ENCODE measurements around the gene DNAJC15. TPM values are rescaled to one million over a fixed set of nuclear protein-coding genes. Genes with fewer than 3 reads are reported as not detected.
"Not testable (repeated sequence)": the region's sequence is repeated elsewhere in the genome, so short reads cannot be mapped to it uniquely, and the experiment has no call there.

The DNAJC15 gene
- total RNA-seq, 1 donor from 2014 or later, result 30.1 TPM

DNA sequence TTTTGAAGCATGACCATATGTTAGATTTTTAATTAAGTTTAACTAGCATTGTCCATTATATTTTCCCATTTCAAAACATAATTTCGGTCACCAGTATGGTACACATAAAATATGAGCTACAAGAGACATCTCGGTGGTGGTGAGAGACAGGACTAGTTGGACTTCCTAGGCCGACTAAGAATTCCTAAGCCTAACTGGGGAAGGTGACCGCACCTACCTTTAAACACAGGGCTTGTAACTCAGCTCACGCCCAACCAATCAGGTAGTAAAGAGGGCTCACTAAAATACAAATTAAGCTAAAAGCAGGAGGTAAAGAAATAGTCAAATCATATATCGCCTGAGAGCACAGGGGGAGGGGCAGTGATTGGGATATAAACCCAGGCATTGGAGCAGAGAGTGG is 22.9 kb downstream of the DNAJC15 start:
- DNase-seq, result no peak
- Histone ChIP-seq H3K36me3 (peaks cover 5% of the 10 kb centered on the region), H3K4me3 (no peak overlapping the region), H3K4me1 (peaks cover 55% of the 10 kb centered on the region), H3K27ac (replicated peaks) (no peak overlapping the region), H3K9me3 (replicated peaks) (no peaks in the 10 kb centered on the region), H3K27me3 (ENCODE audit: low read depth) (no peaks in the 10 kb centered on the region)
- intact Hi-C loops (cut with micrococcal nuclease), result no loop called here
- no peak for TF ChIP-seq CTCF (IDR thresholded peaks at IDR 0.05; ENCODE audit: borderline replicate concordance)

- H3K27me3 ChIP-seq (ENCODE audit: low read depth), result no peaks in the 10 kb centered on the region
- no peak for DNase-seq
- H3K4me3 ChIP-seq, result peak overlapping the region; percentile 59
- H3K4me1 ChIP-seq, result peaks cover 60% of the 10 kb centered on the region
- TF ChIP-seq CTCF (IDR thresholded peaks at IDR 0.05; ENCODE audit: borderline replicate concordance), result no peak
- intact Hi-C loops (cut with micrococcal nuclease), result no loop called here
- H3K36me3 ChIP-seq, result no peaks in the 10 kb centered on the region
- H3K27ac ChIP-seq (replicated peaks), result peak overlapping the region; percentile 83
- H3K9me3 ChIP-seq (replicated peaks), result peaks cover 11% of the 10 kb centered on the region
These were observed 31.7 kb downstream of the DNAJC15 start for GRCh38 chr13:43054803-43055802.

DNA sequence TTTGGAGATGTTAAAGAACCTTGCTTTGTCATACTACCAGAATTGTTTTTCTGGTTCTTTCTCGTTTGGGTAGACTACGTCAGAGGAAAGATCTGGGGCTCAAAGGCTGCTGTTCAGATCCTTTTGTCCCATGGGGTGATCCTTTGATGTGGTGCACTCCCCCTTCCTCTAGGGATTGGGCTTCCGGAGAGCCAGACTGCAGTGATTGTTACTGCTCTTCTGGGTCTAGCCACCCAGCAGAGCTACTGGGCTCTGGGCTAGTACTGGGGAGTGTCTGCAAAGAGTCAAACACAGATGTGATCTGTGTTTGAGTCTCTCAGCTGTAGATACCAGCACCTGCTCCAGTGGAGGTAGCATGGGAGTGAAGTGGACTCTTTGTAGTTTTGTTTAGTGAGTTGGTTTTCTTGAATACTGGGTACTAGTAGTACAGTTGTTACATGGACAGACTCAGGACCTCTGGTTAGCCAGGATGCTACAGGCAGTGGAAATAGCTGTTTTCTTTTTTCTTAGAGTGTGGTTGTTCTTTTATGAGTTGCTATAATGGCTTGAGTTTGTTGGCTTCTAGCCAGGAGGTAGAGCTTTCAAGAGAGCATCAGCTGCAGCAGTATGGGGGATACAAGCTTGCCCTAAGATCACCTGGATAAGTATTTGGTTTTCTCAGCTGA is 34.4 kb downstream of the DNAJC15 start:
- peak overlapping the region; percentile 83 for H3K27ac ChIP-seq (replicated peaks)
- no peak for DNase-seq
- peaks cover 10% of the 10 kb centered on the region for H3K9me3 ChIP-seq (replicated peaks)
- H3K27me3 ChIP-seq (ENCODE audit: low read depth), result no peaks in the 10 kb centered on the region
- intact Hi-C loops (cut with micrococcal nuclease), result no loop called here
- H3K4me3 ChIP-seq, result peak overlapping the region; percentile 17
- no peak for TF ChIP-seq CTCF (IDR thresholded peaks at IDR 0.05; ENCODE audit: borderline replicate concordance)
- H3K36me3 ChIP-seq, result no peaks in the 10 kb centered on the region
- H3K4me1 ChIP-seq, result peaks cover 64% of the 10 kb centered on the region

DNA sequence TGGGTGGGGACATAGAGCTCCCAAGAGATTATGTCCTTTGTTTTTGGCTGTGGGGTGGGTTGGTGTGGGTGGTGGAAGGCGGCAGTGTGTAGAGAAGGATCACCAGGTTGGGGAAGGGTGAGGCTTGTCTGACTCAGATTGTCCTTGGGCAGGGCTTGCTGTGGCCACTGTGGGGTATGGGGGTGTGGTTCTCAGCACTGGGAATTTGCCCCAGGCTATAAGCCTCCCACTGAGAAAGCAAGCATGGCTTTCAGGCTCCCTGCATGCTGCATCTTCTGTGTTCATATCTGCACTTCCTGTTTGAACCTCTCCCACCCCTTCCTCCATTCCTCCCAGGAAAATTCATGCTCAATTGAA is 34.9 kb downstream of the DNAJC15 start:
- no peak for TF ChIP-seq CTCF (IDR thresholded peaks at IDR 0.05; ENCODE audit: borderline replicate concordance)
- no peaks in the 10 kb centered on the region for H3K36me3 ChIP-seq
- intact Hi-C loops (cut with micrococcal nuclease), result no loop called here
- H3K9me3 ChIP-seq (replicated peaks), result peaks cover 5% of the 10 kb centered on the region
- H3K4me3 ChIP-seq, result peak overlapping the region; percentile 17
- H3K27me3 ChIP-seq (ENCODE audit: low read depth), result no peaks in the 10 kb centered on the region
- H3K4me1 ChIP-seq, result peaks cover 64% of the 10 kb centered on the region
- DNase-seq, result no peak
- H3K27ac ChIP-seq (replicated peaks), result peak overlapping the region; percentile 83

GRCh38 chr13:43058831-43059230 is 35.4 kb downstream of the DNAJC15 start:
- H3K4me1 ChIP-seq, result peaks cover 59% of the 10 kb centered on the region
- peak overlapping the region; percentile 83 for H3K27ac ChIP-seq (replicated peaks)
- peaks cover 4% of the 10 kb centered on the region for H3K9me3 ChIP-seq (replicated peaks)
- no peak for DNase-seq
- no peaks in the 10 kb centered on the region for H3K36me3 ChIP-seq
- no peak for TF ChIP-seq CTCF (IDR thresholded peaks at IDR 0.05; ENCODE audit: borderline replicate concordance)
- H3K27me3 ChIP-seq (ENCODE audit: low read depth), result no peaks in the 10 kb centered on the region
- H3K4me3 ChIP-seq, result peak overlapping the region; percentile 17
- intact Hi-C loops (cut with micrococcal nuclease), result no loop called here

DNA sequence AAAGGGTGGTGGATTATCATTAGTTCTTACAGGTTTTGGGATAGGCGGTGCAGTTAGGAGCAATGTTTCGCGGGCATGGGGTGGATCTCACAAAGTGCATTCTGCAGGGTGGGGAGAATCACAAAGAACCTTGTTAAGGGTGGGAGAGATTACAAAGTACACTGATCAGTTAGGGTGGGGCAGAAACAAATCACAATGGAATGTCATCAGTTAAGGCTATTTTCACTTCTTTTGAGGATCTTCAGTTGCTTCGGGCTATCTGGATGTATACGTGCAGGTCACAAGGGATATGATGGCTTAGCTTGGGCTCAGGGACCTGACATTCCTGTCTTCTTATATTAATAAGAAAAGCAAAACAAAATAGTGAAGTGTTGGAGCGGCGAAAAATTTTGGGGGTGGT is 36.4 kb downstream of the DNAJC15 start:
- peaks cover 59% of the 10 kb centered on the region for H3K4me1 ChIP-seq
- intact Hi-C loops (cut with micrococcal nuclease); H3K27ac ChIP-seq (replicated peaks); H3K27me3 ChIP-seq (ENCODE audit: low read depth); DNase-seq; H3K9me3 ChIP-seq (replicated peaks); H3K4me3 ChIP-seq; H3K36me3 ChIP-seq: not testable (repeated sequence)

DNA sequence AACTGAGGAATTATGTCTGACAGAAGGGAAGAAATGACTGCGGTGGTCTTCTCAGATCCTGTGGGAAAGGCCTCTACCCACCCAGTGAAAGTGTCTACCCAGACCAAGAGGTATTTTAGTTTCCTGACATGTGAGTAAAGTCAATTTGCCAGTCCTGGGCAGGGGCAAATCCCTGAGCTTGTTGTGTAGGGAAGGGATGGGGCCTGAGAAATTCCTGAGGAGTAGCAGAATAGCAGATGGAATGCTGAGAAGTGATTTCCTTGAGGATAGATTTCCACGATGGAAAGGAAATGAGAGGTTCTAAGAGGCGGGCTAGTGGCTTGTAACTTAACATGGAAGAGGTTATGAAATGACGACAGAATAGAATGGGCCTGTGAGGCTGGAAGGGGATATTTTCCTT is 37.4 kb downstream of the DNAJC15 start:
- H3K9me3 ChIP-seq (replicated peaks); H3K27ac ChIP-seq (replicated peaks); H3K4me3 ChIP-seq; H3K36me3 ChIP-seq; H3K27me3 ChIP-seq (ENCODE audit: low read depth); DNase-seq; intact Hi-C loops (cut with micrococcal nuclease): not testable (repeated sequence)
- peaks cover 52% of the 10 kb centered on the region for H3K4me1 ChIP-seq

Data from left ventricle myocardium inferior (tissue), 1 donor.